BE2C (cell line): Measurements from ENCODE around the gene ARHGEF4.

Experiments used
- DNase-seq: peaks from one replicate; pipeline ENCODE4 v3.0.0-alpha.2; 2020
- H3K27me3 ChIP-seq: fragments of 250-450 bp; sonication (Bioruptor Pico); 2 replicates; pipeline ENCODE4 v1.5.1; 2020; ENCODE audit warnings: mild to moderate bottlenecking
- H3K36me3 ChIP-seq: fragments of 250-450 bp; sonication (Bioruptor Pico); 2 replicates; pipeline ENCODE4 v1.5.1; 2020; ENCODE audit warnings: mild to moderate bottlenecking
- H3K4me1 ChIP-seq: fragments of 250-450 bp; sonication (Bioruptor Pico); 2 replicates; pipeline ENCODE4 v1.5.1; 2020
- H3K4me3 ChIP-seq: 2 replicates; pipeline ENCODE4 v1.5.1; 2011; ENCODE audit warnings: low read depth, low read length
- H3K9me3 ChIP-seq: fragments of 250-450 bp; sonication (Bioruptor Pico); 2 replicates; pipeline ENCODE4 v1.5.1; 2020
- CTCF ChIP-seq: IDR thresholded peaks from 2 replicates; pipeline ENCODE4 v1.5.1; 2012; ENCODE audit warnings: mild to moderate bottlenecking, low read depth, low read length

Gene ARHGEF4

GRCh38 chr2:130834931-130835765 lies 1.6 kb upstream of the ARHGEF4 start:
- DNase-seq = no peak
- no peaks in the 10 kb centered on the region for H3K36me3 ChIP-seq
- no peak for TF ChIP-seq CTCF

GRCh38 chr2:130835766-130836015 lies 1.0 kb upstream of the ARHGEF4 start:
- no peaks in the 10 kb centered on the region for H3K4me1 ChIP-seq
- no peak for TF ChIP-seq CTCF
- no peaks in the 10 kb centered on the region for H3K9me3 ChIP-seq
- peaks cover 16% of the 10 kb centered on the region for H3K27me3 ChIP-seq
- H3K4me3 ChIP-seq = no peak overlapping the region
- H3K36me3 ChIP-seq = no peaks in the 10 kb centered on the region
- DNase-seq = no peak

More at GRCh38 chr2:130834931-130835765, 1.6 kb upstream of the ARHGEF4 start:
- peaks cover 16% of the 10 kb centered on the region for H3K27me3 ChIP-seq
- no peaks in the 10 kb centered on the region for H3K9me3 ChIP-seq
- no peaks in the 10 kb centered on the region for H3K4me1 ChIP-seq
- H3K4me3 ChIP-seq = no peak overlapping the region

GRCh38 chr2:130837175-130837810 lies 579 bp downstream of the ARHGEF4 start:
- H3K27me3 ChIP-seq = peaks cover 16% of the 10 kb centered on the region
- TF ChIP-seq CTCF = no peak
- H3K4me3 ChIP-seq = no peak overlapping the region
- H3K36me3 ChIP-seq = no peaks in the 10 kb centered on the region
- H3K9me3 ChIP-seq = no peaks in the 10 kb centered on the region
- DNase-seq = no peak
- no peaks in the 10 kb centered on the region for H3K4me1 ChIP-seq

- DNase-seq = no peak
- Histone ChIP-seq H3K36me3 (no peaks in the 10 kb centered on the region), H3K4me1 (no peaks in the 10 kb centered on the region), H3K4me3 (no peak overlapping the region), H3K27me3 (peaks cover 16% of the 10 kb centered on the region), H3K9me3 (no peaks in the 10 kb centered on the region)
- TF ChIP-seq CTCF = no peak
Measured at GRCh38 chr2:130837811-130838565, 1.3 kb downstream of the ARHGEF4 start.

GRCh38 chr2:130839011-130839780 lies 2.5 kb downstream of the ARHGEF4 start:
- TF ChIP-seq CTCF = no peak

More at GRCh38 chr2:130839011-130839780, 2.5 kb downstream of the ARHGEF4 start:
- H3K36me3 ChIP-seq = no peaks in the 10 kb centered on the region
- no peak overlapping the region for H3K4me3 ChIP-seq
- DNase-seq = no peak
- peaks cover 16% of the 10 kb centered on the region for H3K27me3 ChIP-seq
- no peaks in the 10 kb centered on the region for H3K4me1 ChIP-seq
- no peaks in the 10 kb centered on the region for H3K9me3 ChIP-seq
